K562 (cell line): ENCODE measurements around the gene SLC16A1. TPM values are rescaled to one million over a fixed set of nuclear protein-coding genes. Genes with fewer than 3 reads are reported as not detected.

ENCODE experiments used
- BHLHE40 ChIP-seq: IDR thresholded peaks from 2 replicates; pipeline ENCODE4 v1.6.1; 2011; ENCODE audit warnings: low read length, improper control_type of control experiment
- BRCA1 ChIP-seq, 2 experiments: fragments of 450-650 bp in 1 of 2; sonication (generic) in 1 of 2; formaldehyde crosslinking in 1 of 2; IDR thresholded peaks; 2 replicates each; pipeline versions ENCODE4 v1.5.0 to v1.6.1; 2017 to 2020; ENCODE audit warnings: mild to moderate bottlenecking in 1 of 2, missing genetic modification reagents in 1 of 2
- BRD4 ChIP-seq: fragments of 200-600 bp; sonication (generic); IDR thresholded peaks from 2 replicates; pipeline ENCODE4 v1.6.1; 2017; ENCODE audit warnings: inconsistent platforms
- BRF2 ChIP-seq: IDR thresholded peaks from 3 replicates; pipeline ENCODE4 v1.6.1; 2011; ENCODE audit warnings: borderline replicate concordance, mild to moderate bottlenecking; ENCODE audit not compliant: insufficient read length, insufficient read depth
- CBX5 ChIP-seq: IDR thresholded peaks from 2 replicates; pipeline ENCODE4 v1.6.1; 2014; ENCODE audit warnings: low read depth, borderline replicate concordance
- CEBPG ChIP-seq, 3 experiments: fragments of 200-800 bp in 1 of 3; sonication (Bioruptor generic) in 1 of 3; sonication (generic) in 1 of 3; formaldehyde crosslinking in 1 of 3; IDR thresholded peaks in 2 of 3; conservative IDR thresholded peaks in 1 of 3; 2 replicates each; pipeline versions ENCODE4 v1.6.1 to v1.8.0; 2016 to 2022; ENCODE audit warnings: missing compliant biosample characterization in 2 of 3, missing genetic modification characterization in 2 of 3, mild to moderate bottlenecking in 1 of 3, missing genetic modification reagents in 1 of 3
- CHAMP1 ChIP-seq: fragments of 450-650 bp; IDR thresholded peaks from 2 replicates; pipeline ENCODE4 v1.6.1; 2016; ENCODE audit warnings: mild to moderate bottlenecking
- COPS2 ChIP-seq: fragments of 450-650 bp; conservative IDR thresholded peaks from 2 replicates; pipeline ENCODE4 v1.6.1; 2016; ENCODE audit warnings: mild to moderate bottlenecking, moderate library complexity
- DLX4 ChIP-seq: fragments of 250-450 bp; sonication (Bioruptor Pico); IDR thresholded peaks from 2 replicates; pipeline ENCODE4 v1.6.1; 2021; ENCODE audit warnings: mild to moderate bottlenecking
- HMG20B ChIP-seq: fragments of 250-450 bp; sonication (Bioruptor Pico); IDR thresholded peaks from 2 replicates; pipeline ENCODE4 v1.5.0; 2021; ENCODE audit warnings: mild to moderate bottlenecking
- PRMT5 ChIP-seq: sonication (generic); formaldehyde crosslinking; IDR thresholded peaks from 2 replicates; pipeline ENCODE4 v1.5.0; 2020; ENCODE audit warnings: missing genetic modification reagents
- RNF219 ChIP-seq: fragments of 250-450 bp; sonication (Bioruptor Pico); IDR thresholded peaks from 2 replicates; pipeline ENCODE4 v1.5.0; 2022; ENCODE audit warnings: mild to moderate bottlenecking
- SMAD1 ChIP-seq: fragments of 150-350 bp; IDR thresholded peaks from 2 replicates; pipeline ENCODE4 v1.6.1; 2014; ENCODE audit warnings: low read length, low read depth; ENCODE audit not compliant: partially characterized antibody
- SMAD2 ChIP-seq: fragments of 150-350 bp; IDR thresholded peaks from 2 replicates; pipeline ENCODE4 v1.6.1; 2014; ENCODE audit warnings: low read depth, mild to moderate bottlenecking, low read length
- SRSF9 ChIP-seq: fragments of 200-400 bp; formaldehyde crosslinking; IDR thresholded peaks from 2 replicates; pipeline ENCODE4 v1.6.1; 2017; ENCODE audit warnings: low read depth, low read length, borderline replicate concordance
- TBL1XR1 ChIP-seq, 2 experiments: IDR thresholded peaks; 2 replicates each; pipeline ENCODE4 v1.6.1; 2012; ENCODE audit warnings: improper control_type of control experiment in 2 of 2, low read length in 2 of 2, mild to moderate bottlenecking in 1 of 2
- ZC3H8 ChIP-seq: fragments of 450-650 bp; IDR thresholded peaks from 2 replicates; pipeline ENCODE4 v1.6.1; 2017
- ZNF124 ChIP-seq: sonication (generic); formaldehyde crosslinking; IDR thresholded peaks from 2 replicates; pipeline ENCODE4 v1.8.1; 2022; ENCODE audit warnings: missing genetic modification reagents
- ZNF212 ChIP-seq: fragments of 450-650 bp; formaldehyde crosslinking; IDR thresholded peaks from 2 replicates; pipeline ENCODE4 v1.4.0; 2020; ENCODE audit warnings: mild to moderate bottlenecking
- polyA plus RNA-seq, 8 experiments: library from polyadenylated mRNA; depleted of rRNA in 4 of 8; stranded (reverse) in 5 of 8; unstranded in 3 of 8; fragments of >200 nt; fragmentation: Nextera tagmentation in 2 of 8; fragmentation: Illumina TruSeq in 1 of 8; extraction: Ambion mirVana in 2 of 8; extraction: Trizol in 1 of 8; gene quantifications; 2 replicates each; pipeline versions ENCODE4 v1.2.1 to v1.2.3, GENCODE V29; 2011 to 2014; ENCODE audit warnings: inconsistent platforms in 1 of 8, missing spikeins in 1 of 8
- total RNA-seq, 7 experiments: library from RNA; depleted of rRNA in 6 of 7; stranded (reverse); fragments of >200 nt in 6 of 7; fragmentation: Illumina TruSeq in 2 of 7; extraction: Trizol in 2 of 7; gene quantifications; 2 replicates each; pipeline versions ENCODE4 v1.2.1 to v1.2.3, GENCODE V29; 2011 to 2021; ENCODE audit warnings: low replicate concordance in 1 of 7

SLC16A1 gene
- total and polyA plus RNA-seq, 9 of the 15 experiments (the other 6 are each of a cell fraction or from before 2014, with no cell fraction given), result 73.1 to 244 (median 117) TPM

- 0 out of 4 replicates have a peak, but pooled peaks of 1 of the 2 experiments have one; percentile 19 for TF ChIP-seq TBL1XR1 (IDR thresholded peaks at IDR 0.05; ENCODE audit: low read length in 2 of 2)
- no peak for TF ChIP-seq ZC3H8
- TF ChIP-seq RNF219, result no peak
- TF ChIP-seq CHAMP1, result no peak
- no peak for TF ChIP-seq BRCA1 (IDR thresholded peaks at IDR 0.05)
- TF ChIP-seq BRCA1 (CRISPR knock-in tag; IDR thresholded peaks at IDR 0.05), result no peak
- TF ChIP-seq HMG20B, result no peak
- no peak for TF ChIP-seq DLX4 (CRISPR knock-in tag)
- TF ChIP-seq BRD4, result no peak
- no peak for TF ChIP-seq BHLHE40
- no peak for TF ChIP-seq SMAD2
- TF ChIP-seq SRSF9, result no peak
- TF ChIP-seq PRMT5 (CRISPR knock-in tag), result no peak
- no peak for TF ChIP-seq BRF2
- no peak for TF ChIP-seq ZNF124 (CRISPR knock-in tag)
- TF ChIP-seq ZNF212, result no peak
- no peak for TF ChIP-seq CEBPG (CRISPR knock-in tag; IDR thresholded peaks at IDR 0.05)
- no peak for TF ChIP-seq CEBPG (tag; conservative IDR thresholded peaks at IDR 0.05 in 1 of 2, IDR thresholded peaks at IDR 0.05 in 1 of 2)
- no peak for TF ChIP-seq SMAD1
- TF ChIP-seq COPS2, result no peak
- TF ChIP-seq CBX5, result no peak
Measured at GRCh38 chr1:112904071-112904830, 51.7 kb downstream of the SLC16A1 start (continued).
